ENCODE data around the gene PDGFRA. TPM values are rescaled to one million over a fixed set of nuclear protein-coding genes. Genes with fewer than 3 reads are reported as not detected.

Gene PDGFRA
- total RNA-seq, 4 donors from 2014 or later, result 27.5 to 283 (median 60.2) TPM

DNA sequence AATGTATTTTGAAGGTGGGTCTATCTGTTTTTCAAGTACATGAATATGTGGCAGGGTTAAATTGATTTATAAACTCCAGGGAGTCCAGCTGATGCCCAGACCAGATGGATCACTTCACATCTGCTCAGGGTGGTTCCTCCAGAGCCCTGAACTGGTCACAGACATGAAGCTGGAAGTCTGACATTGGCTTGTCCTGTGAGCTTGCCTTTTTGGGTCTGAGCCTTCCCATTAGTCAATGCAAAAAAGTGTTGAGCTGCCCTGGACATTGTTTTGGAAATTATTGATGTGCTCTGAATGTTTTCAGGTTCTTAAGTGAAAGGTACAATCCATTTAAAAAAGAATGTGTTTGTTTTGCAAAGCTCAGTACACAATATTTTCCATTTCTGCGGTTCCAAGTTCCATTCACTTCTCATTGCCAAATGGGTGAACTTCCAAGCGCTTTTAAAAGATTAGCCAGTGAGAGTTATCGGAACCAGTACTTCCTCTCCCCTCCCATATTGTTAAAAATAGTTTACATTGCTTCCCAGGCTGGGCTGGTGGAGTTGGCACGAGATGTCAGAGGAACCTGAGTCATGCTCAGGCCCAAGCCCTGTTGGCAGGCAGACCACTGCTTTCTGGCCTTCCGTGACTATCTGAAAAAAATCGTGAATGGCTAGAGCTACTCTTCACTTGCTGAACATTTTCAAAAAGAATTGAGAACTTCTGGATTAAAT, 52.1 kb downstream of the PDGFRA start:
- no peaks in the 10 kb centered on the region for H3K27me3 ChIP-seq
- H3K36me3 ChIP-seq, result no peaks in the 10 kb centered on the region
- no peak overlapping the region for H3K4me3 ChIP-seq
- H3K9me3 ChIP-seq, result peaks cover 0 to 6% (median 0%) of the 10 kb centered on the region in 4 donors
- peak in 1 of 3 donors; percentile 63 for DNase-seq
- H3K4me1 ChIP-seq, result no peaks in the 10 kb centered on the region
- H3K27ac ChIP-seq, result peak overlapping the region in 2 of 4 donors; percentile 19 to 32
- TF ChIP-seq POLR2A (IDR thresholded peaks at IDR 0.05), result no peak
- TF ChIP-seq, protein P1, sequence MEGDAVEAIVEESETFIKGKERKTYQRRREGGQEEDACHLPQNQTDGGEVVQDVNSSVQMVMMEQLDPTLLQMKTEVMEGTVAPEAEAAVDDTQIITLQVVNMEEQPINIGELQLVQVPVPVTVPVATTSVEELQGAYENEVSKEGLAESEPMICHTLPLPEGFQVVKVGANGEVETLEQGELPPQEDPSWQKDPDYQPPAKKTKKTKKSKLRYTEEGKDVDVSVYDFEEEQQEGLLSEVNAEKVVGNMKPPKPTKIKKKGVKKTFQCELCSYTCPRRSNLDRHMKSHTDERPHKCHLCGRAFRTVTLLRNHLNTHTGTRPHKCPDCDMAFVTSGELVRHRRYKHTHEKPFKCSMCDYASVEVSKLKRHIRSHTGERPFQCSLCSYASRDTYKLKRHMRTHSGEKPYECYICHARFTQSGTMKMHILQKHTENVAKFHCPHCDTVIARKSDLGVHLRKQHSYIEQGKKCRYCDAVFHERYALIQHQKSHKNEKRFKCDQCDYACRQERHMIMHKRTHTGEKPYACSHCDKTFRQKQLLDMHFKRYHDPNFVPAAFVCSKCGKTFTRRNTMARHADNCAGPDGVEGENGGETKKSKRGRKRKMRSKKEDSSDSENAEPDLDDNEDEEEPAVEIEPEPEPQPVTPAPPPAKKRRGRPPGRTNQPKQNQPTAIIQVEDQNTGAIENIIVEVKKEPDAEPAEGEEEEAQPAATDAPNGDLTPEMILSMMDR (IDR thresholded peaks at IDR 0.05), result no peak

DNA sequence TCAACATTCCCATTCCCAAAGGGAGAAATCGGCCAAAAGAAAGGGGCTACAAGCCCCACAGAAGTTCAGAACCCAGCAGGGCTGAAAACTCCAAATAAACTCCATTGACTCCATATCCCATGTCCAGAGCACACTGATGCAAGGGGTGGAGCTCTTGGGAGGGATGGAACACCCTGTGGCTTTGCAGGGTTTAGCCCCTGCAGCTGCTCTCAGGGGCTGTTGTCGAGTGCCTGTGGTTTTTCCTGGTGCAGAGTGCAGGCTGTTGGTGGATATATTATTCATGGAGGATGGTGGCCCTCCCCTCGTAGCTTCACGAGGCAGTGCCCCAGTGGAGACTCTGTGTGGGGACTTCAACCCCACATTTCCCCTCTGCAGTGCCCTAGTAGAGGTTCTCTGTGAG, 53.7 kb downstream of the PDGFRA start:
- no peak for DNase-seq
- Histone ChIP-seq H3K27ac (no peak overlapping the region), H3K4me1 (no peaks in the 10 kb centered on the region)

DNA sequence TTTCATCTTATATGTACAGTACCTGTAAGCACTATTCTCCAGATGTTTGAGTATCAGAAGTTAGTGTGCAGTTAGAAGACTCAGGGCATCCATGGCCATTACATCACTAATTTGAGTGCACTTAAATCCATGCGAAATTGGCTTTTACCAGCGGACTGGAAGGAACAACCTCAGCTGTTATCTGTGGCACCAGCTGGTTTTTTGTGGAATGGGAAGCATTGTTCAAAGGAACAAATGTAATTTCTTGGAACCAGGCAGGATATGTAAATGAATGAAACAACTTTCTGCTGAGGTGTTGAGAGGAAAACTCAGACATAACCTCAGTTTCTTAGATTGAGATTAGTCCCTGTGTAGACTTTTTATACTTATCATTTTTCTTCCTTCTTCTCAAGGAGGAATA, 60.2 kb downstream of the PDGFRA start:
- H3K4me1 ChIP-seq, result no peaks in the 10 kb centered on the region
- H3K27ac ChIP-seq, result no peak overlapping the region
- DNase-seq, result no peak
- no peak for TF ChIP-seq POLR2A (IDR thresholded peaks at IDR 0.05)
- TF ChIP-seq, protein P1 (IDR thresholded peaks at IDR 0.05), result no peak
- H3K36me3 ChIP-seq, result no peaks in the 10 kb centered on the region
- no peak overlapping the region for H3K4me3 ChIP-seq
- H3K27me3 ChIP-seq, result no peaks in the 10 kb centered on the region
- H3K9me3 ChIP-seq, result no peaks in the 10 kb centered on the region

More for the DNA sequence above, 53.7 kb downstream of the PDGFRA start:
- TF ChIP-seq, protein P1 (IDR thresholded peaks at IDR 0.05), result no peak
- TF ChIP-seq POLR2A (IDR thresholded peaks at IDR 0.05), result no peak
- no peak overlapping the region for H3K4me3 ChIP-seq
- H3K9me3 ChIP-seq, result peaks cover 0 to 6% (median 0%) of the 10 kb centered on the region in 4 donors
- no peaks in the 10 kb centered on the region for H3K36me3 ChIP-seq
- H3K27me3 ChIP-seq, result no peaks in the 10 kb centered on the region

DNA sequence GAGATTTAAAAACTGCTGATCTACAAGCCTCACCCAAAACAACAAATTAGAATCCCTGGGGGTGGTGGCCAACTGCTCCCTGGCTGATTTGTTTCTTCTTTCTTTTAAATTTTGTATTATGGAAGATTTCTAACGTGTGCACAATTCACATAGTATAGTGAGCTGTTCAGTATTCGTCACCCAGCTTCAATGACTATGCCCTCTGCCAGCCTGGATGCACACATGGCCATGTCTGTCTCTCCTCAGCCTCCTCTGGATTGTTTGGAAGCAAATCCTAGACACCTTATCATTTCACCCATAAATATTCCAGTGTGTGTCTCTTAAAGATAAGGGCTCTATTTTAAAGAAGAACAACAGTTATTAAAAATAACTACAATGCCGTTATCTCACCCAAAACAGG, 61.9 kb downstream of the PDGFRA start:
- H3K4me1 ChIP-seq, result no peaks in the 10 kb centered on the region
- H3K27me3 ChIP-seq, result no peaks in the 10 kb centered on the region
- TF ChIP-seq POLR2A (IDR thresholded peaks at IDR 0.05), result no peak
- TF ChIP-seq, protein P1 (IDR thresholded peaks at IDR 0.05), result no peak
- no peaks in the 10 kb centered on the region for H3K36me3 ChIP-seq
- H3K9me3 ChIP-seq, result no peaks in the 10 kb centered on the region
- no peak for DNase-seq
- no peak overlapping the region for H3K27ac ChIP-seq
- H3K4me3 ChIP-seq, result no peak overlapping the region

DNA sequence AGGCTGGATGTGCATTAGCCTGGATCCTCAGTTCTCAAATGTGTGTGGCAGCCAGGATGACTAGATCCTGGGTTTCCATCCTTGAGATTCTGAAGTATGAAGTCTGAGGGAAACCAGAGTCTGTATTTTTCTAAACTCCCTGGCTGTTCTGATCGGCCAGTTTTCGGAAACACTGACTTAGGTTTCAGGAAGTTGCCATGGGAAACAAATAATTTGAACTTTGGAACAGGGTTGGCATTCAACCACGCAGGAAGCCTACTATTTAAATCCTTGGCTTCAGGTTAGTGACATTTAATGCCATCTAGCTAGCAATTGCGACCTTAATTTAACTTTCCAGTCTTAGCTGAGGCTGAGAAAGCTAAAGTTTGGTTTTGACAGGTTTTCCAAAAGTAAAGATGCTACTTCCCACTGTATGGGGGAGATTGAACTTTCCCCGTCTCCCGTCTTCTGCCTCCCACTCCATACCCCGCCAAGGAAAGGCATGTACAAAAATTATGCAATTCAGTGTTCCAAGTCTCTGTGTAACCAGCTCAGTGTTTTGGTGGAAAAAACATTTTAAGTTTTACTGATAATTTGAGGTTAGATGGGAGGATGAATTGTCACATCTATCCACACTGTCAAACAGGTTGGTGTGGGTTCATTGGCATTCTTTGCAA, 67.6 kb downstream of the PDGFRA start:
- DNase-seq, result no peak
- H3K27ac ChIP-seq, result no peak overlapping the region

More for the DNA sequence above, 67.6 kb downstream of the PDGFRA start:
- TF ChIP-seq POLR2A (IDR thresholded peaks at IDR 0.05), result no peak
- TF ChIP-seq, protein P1 (IDR thresholded peaks at IDR 0.05), result no peak
- Histone ChIP-seq H3K9me3 (peaks cover 0 to 8% (median 2%) of the 10 kb centered on the region in 4 donors), H3K36me3 (no peaks in the 10 kb centered on the region), H3K27me3 (no peaks in the 10 kb centered on the region), H3K4me1 (no peaks in the 10 kb centered on the region), H3K4me3 (no peak overlapping the region)

Measured in Peyer's patch (tissue), 4 donors.